Activated naive CD8-positive, alpha-beta T cell treated with anti-CD3 and anti-CD28 coated beads for 36 hours (primary cell): Measurements from ENCODE around the gene NMUR1. TPM values are rescaled to one million over a fixed set of nuclear protein-coding genes. Genes with fewer than 3 reads are reported as not detected.

Source experiments
- DNase-seq: peaks from one replicate; pipeline ENCODE4 v3.0.0; 2021
- H3K27ac Mint-ChIP-seq: one replicate; pipeline ENCODE4 v1.8.0; 2022; ENCODE audit warnings: mild to moderate bottlenecking, moderate library complexity, mixed read lengths
- H3K27me3 Mint-ChIP-seq: one replicate; pipeline ENCODE4 v1.8.0; 2022; ENCODE audit warnings: mild to moderate bottlenecking, mixed read lengths
- H3K36me3 Mint-ChIP-seq: one replicate; pipeline ENCODE4 v1.8.0; 2021; ENCODE audit warnings: mild to moderate bottlenecking, mixed read lengths
- H3K4me1 Mint-ChIP-seq: one replicate; pipeline ENCODE4 v1.8.0; 2021; ENCODE audit warnings: mixed read lengths
- H3K4me3 Mint-ChIP-seq: one replicate; pipeline ENCODE4 v1.8.0; 2022; ENCODE audit warnings: mild to moderate bottlenecking, moderate library complexity, mixed read lengths
- H3K9me3 Mint-ChIP-seq: one replicate; pipeline ENCODE4 v1.8.0; 2022; ENCODE audit warnings: mixed read lengths
- total RNA-seq, 2 experiments: library from RNA; stranded (reverse); gene quantifications; one replicate each; pipeline ENCODE4 v1.2.3, GENCODE V29; 2021

NMUR1 gene
- total RNA-seq, 2 experiments from 2014 or later, result not detected

DNA sequence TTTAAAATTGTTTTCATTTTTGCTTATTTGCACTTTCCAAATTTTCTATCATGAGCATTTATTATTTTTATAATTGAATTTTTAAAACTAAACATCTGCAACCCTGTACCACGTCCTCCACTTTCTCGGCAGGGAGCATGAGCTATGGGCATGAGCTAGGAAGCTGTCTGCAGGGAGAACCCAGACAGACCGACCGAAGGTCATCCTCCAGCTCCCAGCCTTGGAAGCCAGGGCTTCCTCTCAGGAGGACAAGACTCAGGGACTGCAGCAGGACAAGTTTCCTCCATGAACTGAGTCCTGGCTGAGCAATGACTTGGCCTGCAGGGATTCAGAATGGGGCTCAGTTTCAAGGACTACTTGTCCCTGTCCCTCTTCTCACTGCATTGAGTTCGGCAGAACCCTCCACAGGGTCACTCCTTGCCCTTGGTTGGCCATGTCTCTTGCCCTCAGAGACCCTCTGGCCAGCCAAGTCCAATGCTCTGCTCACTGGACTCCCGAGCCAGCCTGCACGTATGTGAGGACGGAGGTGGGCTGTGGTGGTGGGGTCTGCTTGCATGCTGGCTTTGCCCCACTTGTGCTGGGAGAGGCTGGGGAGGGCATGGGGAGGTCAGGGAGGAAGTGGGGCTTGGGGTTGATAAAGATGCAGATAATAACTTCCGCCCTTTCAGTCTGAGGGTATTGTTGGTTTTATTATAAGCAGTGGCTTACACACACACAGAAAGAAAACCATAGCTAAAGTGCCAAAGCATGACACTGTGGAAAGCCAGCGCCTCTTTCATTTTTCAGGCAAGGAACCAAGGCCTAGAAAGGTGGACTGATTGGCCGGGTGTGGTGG lies 6.6 kb downstream of the NMUR1 start:
- no peak for DNase-seq
- Mint-ChIP-seq H3K27me3 (peaks cover 1% of the 10 kb centered on the region), H3K9me3 (peaks cover 3% of the 10 kb centered on the region), H3K4me1 (peaks cover 19% of the 10 kb centered on the region), H3K27ac (no peak overlapping the region), H3K4me3 (no peak overlapping the region), H3K36me3 (peaks cover 2% of the 10 kb centered on the region)

DNA sequence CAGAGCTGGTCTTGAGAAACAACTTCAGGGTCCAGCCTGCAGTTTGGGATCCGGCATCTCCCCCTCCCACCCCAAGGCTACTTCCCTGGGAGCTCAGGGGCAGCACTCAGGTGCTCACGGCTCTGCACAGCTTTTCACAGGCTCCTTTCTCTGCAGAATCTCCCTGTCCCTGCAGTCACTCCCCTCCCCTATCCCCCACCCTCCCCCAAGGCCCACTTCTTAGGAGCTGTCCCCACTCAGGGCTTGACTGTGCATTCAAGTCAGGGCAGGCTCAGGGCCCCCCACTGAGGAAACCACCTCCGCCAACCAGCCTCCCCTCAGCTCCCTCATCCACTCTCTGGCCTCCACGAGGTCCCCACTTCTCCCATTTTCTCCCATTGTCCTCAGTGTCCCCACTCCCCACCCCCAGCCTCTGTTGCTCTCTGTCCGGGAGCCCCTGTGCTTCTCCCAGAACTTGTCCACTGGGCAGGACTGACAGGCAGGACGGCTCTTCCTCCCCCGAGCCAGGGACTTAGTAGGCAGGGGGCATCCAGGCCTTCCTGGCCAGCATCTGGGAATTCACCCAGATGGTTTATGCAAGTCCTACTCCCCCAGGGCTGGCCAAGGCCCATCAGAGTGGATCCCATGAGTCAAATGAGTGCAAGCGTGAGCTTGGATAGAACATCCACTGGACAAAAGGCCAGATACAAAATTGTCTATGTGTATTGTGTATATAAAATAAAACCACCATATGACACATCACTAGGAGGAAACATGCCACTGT lies 7.6 kb downstream of the NMUR1 start:
- no peak overlapping the region for H3K4me3 Mint-ChIP-seq
- no peak overlapping the region for H3K27ac Mint-ChIP-seq
- no peak for DNase-seq
- H3K9me3 Mint-ChIP-seq, result peaks cover 3% of the 10 kb centered on the region
- peaks cover 2% of the 10 kb centered on the region for H3K36me3 Mint-ChIP-seq
- H3K27me3 Mint-ChIP-seq, result no peaks in the 10 kb centered on the region
- H3K4me1 Mint-ChIP-seq, result peaks cover 19% of the 10 kb centered on the region

DNA sequence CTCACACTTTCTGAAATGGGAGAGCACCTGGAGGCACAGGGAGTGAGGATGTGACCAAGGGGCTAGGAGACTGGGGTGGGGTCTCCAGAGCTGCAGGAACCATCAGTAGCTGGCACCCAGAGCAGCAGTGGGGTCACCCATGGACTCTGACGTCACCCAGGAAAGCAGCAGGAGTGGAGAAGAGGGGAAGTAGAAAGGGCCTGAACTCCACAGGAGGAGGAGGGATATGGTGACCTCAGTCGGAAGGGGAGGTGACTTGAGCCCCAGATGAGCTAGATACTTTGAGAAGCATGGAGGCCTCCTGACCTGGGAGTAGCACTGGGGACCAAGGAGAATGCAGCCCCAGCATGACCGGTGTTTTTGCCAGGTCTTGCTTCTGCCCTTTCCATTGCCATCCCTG lies 8.8 kb downstream of the NMUR1 start:
- peaks cover 3% of the 10 kb centered on the region for H3K9me3 Mint-ChIP-seq
- H3K4me3 Mint-ChIP-seq, result no peak overlapping the region
- H3K27me3 Mint-ChIP-seq, result no peaks in the 10 kb centered on the region
- H3K4me1 Mint-ChIP-seq, result peaks cover 19% of the 10 kb centered on the region
- no peak overlapping the region for H3K27ac Mint-ChIP-seq
- H3K36me3 Mint-ChIP-seq, result peaks cover 2% of the 10 kb centered on the region
- DNase-seq, result no peak

DNA sequence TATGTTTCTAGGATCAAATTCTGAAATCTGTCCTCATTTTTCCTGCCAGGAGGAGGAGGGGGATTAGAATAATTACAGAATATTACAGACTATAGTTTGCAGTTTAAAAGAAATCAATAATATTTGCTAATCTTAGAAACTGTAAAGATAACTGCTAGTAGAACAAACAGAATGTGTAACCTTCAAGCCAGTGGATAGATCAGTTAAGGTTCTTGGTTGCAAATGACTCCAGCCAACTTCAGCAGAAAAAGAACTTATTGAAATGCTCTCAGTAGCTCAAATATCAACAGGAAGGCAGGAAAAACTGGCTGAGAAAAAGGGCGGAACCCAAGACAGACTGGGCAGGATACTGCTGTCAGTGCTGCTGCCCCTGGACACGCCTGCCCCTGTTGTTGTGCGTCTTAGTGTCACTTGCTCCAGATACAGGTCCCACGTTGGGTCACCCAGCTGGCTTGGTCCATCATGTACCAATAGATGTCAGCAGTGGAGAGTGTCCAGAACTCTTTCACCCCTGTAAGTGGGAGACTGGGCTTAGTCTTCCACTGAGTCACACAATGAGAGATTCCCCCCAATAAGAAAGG lies 10.2 kb downstream of the NMUR1 start:
- Mint-ChIP-seq H3K27ac (no peak overlapping the region), H3K9me3 (peaks cover 3% of the 10 kb centered on the region), H3K4me3 (no peak overlapping the region), H3K4me1 (peaks cover 15% of the 10 kb centered on the region), H3K36me3 (peaks cover 2% of the 10 kb centered on the region), H3K27me3 (no peaks in the 10 kb centered on the region)
- DNase-seq, result no peak

DNA sequence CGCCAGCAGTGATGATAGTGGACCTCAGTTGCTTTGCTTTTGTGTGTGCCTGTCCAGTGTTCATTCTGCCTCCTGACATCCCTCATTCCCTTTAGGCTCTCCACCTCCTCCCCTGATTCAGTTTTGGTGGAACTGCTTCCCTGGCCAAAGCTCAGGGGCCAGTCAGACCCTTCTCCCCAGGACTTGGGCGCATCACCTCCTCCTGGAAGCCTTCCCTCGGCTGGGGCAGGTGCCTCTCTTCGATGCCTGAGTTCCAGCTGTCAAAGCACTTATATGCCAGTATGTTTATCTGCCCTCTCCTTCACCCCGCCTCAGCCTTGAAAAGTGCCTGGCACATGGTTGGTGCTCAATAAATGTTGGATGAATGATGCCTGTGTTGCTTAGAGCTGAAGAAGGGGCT lies 11.5 kb downstream of the NMUR1 start:
- no peak overlapping the region for H3K4me3 Mint-ChIP-seq

DNA sequence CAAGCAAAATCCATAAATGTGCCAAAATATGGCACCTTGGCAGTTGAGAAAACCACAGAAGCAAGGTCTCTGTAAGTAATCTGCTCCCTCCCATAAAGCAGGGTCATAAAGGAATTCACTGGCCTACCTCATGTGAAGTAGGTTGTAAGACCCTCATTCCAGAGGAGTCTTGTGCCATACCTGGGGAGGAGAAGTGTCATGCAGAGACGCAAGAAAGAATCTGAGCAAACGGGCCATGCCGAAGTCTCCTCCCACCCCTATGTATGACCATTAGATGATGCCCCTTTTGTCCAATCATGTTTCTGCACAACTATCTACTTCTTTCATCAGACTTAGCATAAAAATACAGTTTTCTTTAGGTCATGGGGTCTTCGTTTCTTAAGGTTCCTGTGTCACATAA lies 14.6 kb downstream of the NMUR1 start:
- Mint-ChIP-seq H3K4me3 (peak overlapping the region; percentile 29), H3K27me3 (no peaks in the 10 kb centered on the region), H3K36me3 (peaks cover 6% of the 10 kb centered on the region), H3K9me3 (no peaks in the 10 kb centered on the region), H3K4me1 (peaks cover 14% of the 10 kb centered on the region), H3K27ac (no peak overlapping the region)
- DNase-seq, result no peak

More for the DNA sequence above, 11.5 kb downstream of the NMUR1 start:
- no peaks in the 10 kb centered on the region for H3K9me3 Mint-ChIP-seq
- no peak for DNase-seq
- H3K36me3 Mint-ChIP-seq, result peaks cover 2% of the 10 kb centered on the region
- no peak overlapping the region for H3K27ac Mint-ChIP-seq
- H3K27me3 Mint-ChIP-seq, result no peaks in the 10 kb centered on the region
- H3K4me1 Mint-ChIP-seq, result peaks cover 14% of the 10 kb centered on the region

DNA sequence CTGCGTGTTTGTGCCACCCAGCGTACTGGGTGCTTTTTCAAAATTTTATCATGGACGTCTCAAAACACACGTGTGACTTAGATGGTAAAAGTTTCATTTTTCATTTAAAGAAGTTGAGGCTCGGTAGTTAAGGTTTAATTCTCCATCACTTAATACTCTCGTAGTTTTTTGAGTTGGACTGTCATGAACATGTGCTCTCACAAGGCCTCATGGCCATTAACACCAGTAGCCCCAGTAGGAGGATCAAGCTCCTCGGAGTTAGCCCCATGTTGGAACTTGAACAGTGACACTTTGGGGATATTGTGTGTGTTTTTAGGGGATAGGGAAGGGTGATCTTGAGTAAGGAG lies 15.3 kb downstream of the NMUR1 start:
- peak overlapping the region; percentile 90 for H3K4me3 Mint-ChIP-seq
- peak overlapping the region; percentile 96 for H3K27ac Mint-ChIP-seq
- no peak for DNase-seq
- H3K9me3 Mint-ChIP-seq, result no peaks in the 10 kb centered on the region
- H3K4me1 Mint-ChIP-seq, result peaks cover 14% of the 10 kb centered on the region
- H3K36me3 Mint-ChIP-seq, result peaks cover 7% of the 10 kb centered on the region
- no peaks in the 10 kb centered on the region for H3K27me3 Mint-ChIP-seq

DNA sequence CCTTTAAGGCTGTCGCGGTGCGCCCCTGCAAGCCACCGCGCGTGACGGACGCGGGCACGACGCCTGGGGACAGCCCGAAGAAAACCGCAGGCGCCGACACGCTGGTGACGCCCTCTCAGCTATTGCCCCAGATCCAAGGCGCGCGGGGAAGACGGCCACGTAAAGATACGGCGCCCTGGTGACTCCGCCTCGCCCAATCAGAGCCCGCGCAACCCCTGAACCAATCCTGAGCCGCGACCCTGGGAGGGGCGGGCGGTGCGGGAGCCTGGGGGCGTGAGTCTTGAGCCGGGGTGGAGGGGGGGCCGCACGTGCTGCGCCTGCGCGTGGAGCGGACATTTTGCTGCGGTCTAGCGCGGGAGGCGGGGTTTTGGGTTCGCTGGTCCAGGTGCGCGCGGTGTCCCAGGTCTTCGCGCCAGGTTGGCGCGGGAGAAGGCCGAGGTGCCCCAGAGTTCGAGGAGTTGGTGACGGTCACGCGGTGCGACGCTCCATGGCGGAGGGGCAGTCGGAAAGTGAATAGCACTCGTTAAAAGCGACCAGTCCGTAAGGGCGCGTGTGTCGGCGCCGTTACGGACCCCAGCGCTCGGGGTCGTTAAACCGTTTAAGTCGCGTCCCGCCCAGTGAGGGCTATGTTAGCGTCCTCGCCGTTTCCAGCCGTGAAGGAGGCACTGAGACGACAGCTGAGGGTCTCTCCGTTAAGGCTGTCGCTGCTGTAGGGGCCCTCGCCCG lies 15.9 kb downstream of the NMUR1 start:
- no peaks in the 10 kb centered on the region for H3K27me3 Mint-ChIP-seq
- peaks cover 7% of the 10 kb centered on the region for H3K36me3 Mint-ChIP-seq
- DNase-seq, result peak; percentile 99
- peak overlapping the region; percentile 96 for H3K27ac Mint-ChIP-seq
- peaks cover 14% of the 10 kb centered on the region for H3K4me1 Mint-ChIP-seq
- H3K4me3 Mint-ChIP-seq, result peak overlapping the region; percentile 90
- no peaks in the 10 kb centered on the region for H3K9me3 Mint-ChIP-seq

DNA sequence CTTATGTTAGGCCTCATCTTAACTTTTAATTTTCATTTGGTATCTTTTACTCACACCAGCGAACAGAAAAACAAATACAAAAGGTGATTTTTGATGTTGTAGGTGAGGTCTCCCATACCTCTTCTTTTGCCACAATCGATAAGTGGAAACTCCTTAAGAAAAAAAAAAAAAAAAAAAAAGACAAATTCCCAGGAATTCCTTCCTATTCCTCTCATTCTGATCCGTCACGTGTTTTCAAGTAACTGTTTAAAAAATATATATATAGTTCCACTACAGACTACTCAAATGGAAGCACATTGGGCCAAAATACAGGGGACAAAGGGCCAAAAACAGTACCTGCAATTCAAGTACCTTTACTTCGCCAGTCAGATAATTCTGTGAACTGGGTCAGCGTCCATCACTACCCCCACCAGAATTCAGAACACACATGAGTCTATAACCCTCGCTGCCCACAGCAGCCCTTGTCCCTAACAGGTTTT lies 16.5 kb downstream of the NMUR1 start:
- Mint-ChIP-seq H3K36me3 (peaks cover 7% of the 10 kb centered on the region), H3K27ac (peak overlapping the region; percentile 96), H3K9me3 (no peaks in the 10 kb centered on the region), H3K27me3 (no peaks in the 10 kb centered on the region), H3K4me1 (peaks cover 14% of the 10 kb centered on the region), H3K4me3 (peak overlapping the region; percentile 90)
- DNase-seq, result no peak

DNA sequence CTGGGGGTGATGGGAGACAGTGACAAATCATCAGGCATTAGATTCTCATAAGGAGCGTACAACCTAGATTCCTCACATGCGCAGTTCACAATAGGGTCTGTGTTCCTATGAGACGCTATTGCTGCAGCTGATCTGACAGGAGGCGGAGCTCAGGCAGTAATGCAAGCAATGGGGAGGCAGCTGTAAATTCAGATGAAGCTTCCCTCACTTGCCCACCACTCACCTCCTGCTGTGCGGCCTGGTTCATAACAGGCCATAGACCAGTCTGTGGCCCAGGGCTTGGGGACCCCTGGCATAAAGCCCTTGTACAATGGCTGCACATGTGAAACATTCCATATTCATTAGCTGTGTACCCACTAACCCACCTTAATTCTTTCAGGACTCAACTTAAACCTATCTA lies 18.0 kb downstream of the NMUR1 start:
- DNase-seq, result no peak
- Mint-ChIP-seq H3K27me3 (no peaks in the 10 kb centered on the region), H3K4me3 (peak overlapping the region; percentile 43), H3K9me3 (no peaks in the 10 kb centered on the region), H3K36me3 (peaks cover 11% of the 10 kb centered on the region), H3K27ac (no peak overlapping the region), H3K4me1 (peaks cover 14% of the 10 kb centered on the region)

DNA sequence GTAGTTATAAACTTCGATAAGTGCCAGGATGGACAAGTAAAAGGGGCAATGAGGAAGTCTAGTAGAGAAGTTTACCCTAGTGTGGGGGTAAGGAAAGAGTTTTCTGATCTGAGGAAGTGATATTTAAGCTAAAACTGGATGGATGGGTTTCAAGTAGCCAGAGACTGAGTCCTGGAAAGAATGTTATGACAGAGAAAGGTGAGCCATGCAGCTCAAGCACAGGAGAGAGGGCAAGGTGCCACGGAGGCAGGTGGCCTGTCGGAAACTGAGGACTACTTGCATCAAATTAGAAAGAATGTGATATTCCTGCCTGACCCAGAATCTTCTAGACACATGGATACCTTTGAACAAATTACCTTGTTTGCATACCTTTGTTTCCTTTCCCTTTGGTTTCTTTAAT lies 26.5 kb downstream of the NMUR1 start:
- Mint-ChIP-seq H3K27me3 (no peaks in the 10 kb centered on the region), H3K4me3 (no peak overlapping the region), H3K36me3 (peaks cover 19% of the 10 kb centered on the region), H3K27ac (no peak overlapping the region), H3K4me1 (no peaks in the 10 kb centered on the region), H3K9me3 (no peaks in the 10 kb centered on the region)
- no peak for DNase-seq

DNA sequence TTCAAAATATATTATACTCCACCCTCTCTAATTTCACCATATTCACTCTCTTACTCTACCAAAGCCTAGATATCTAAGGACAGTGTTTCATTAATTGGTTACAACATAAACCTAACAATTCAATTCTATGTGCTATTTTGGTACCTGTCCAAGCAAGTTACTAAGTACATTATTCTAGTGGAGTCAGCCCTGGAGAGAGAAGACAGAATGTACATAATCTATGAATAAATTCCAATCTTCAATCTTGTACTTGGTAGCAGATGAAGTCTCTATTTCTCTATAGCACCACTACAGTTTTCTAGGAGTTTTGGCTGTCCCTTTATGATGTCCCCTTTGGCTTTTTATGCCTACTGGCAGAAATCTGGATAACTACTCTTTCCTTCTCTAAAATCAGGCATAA lies 27.6 kb downstream of the NMUR1 start:
- Mint-ChIP-seq H3K9me3 (no peaks in the 10 kb centered on the region), H3K27me3 (no peaks in the 10 kb centered on the region), H3K4me3 (no peak overlapping the region), H3K36me3 (peaks cover 17% of the 10 kb centered on the region), H3K4me1 (no peaks in the 10 kb centered on the region), H3K27ac (no peak overlapping the region)
- no peak for DNase-seq

DNA sequence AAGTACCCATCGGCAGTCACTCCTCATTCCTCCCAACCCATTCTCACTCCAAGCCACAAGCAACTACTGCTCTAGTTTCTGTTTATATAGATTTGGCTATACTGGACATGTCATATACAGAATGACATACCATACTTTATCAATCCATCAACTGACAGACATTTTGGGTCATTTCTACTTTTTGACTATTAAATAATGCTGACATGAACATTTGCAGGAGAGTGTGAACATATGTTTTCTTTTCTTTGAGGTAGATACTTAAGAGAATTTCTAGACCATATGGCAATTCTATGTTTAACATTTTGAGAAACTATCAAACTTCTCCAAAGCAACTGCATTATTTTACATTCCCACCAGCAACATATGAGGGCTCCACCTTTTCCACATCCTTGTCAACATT lies 32.6 kb downstream of the NMUR1 start:
- Mint-ChIP-seq H3K9me3 (no peaks in the 10 kb centered on the region), H3K4me3 (no peak overlapping the region), H3K27ac (no peak overlapping the region), H3K4me1 (no peaks in the 10 kb centered on the region), H3K36me3 (peaks cover 4% of the 10 kb centered on the region), H3K27me3 (no peaks in the 10 kb centered on the region)
- no peak for DNase-seq

DNA sequence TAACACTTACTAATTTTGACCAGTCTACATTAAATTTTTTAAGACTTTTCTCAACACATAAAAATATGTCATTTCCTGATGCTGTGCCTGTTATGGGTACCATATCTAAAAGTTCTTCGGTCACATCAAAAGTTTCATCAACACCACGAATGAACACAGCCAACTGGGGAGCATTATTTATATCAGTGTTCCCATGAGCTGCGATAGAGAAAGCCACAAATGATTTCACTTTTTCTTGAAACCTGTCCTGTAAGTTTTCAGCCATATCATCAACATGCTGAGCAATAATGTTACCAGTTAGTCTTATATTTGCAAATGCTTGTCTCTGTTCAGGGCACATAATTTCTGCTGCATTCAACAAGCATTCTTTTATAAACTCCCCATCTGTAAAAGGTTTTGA lies 35.6 kb downstream of the NMUR1 start:
- Mint-ChIP-seq H3K27ac (no peak overlapping the region), H3K9me3 (no peaks in the 10 kb centered on the region), H3K4me1 (no peaks in the 10 kb centered on the region), H3K4me3 (no peak overlapping the region), H3K36me3 (no peaks in the 10 kb centered on the region), H3K27me3 (no peaks in the 10 kb centered on the region)
- no peak for DNase-seq

DNA sequence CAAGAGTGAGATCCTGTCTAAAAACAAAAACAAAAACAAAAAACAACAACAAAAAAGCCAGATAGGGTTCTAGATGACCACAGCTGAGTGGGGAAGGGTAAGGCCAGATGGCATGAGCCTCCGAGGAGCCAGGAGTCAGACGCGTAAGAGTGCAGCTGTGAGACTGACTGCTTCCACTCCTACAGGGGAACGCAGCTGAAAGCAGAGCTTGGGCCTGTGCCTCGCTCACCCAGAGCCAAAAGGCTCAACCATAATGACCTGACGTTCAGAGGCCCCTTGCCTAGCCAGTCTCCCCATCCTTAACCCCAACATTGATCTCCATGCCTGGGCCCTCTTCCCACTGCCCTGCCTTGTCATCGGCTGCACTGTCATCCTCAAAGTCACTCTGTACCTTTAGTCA lies 39.4 kb downstream of the NMUR1 start:
- DNase-seq, result no peak
- Mint-ChIP-seq H3K36me3 (no peaks in the 10 kb centered on the region), H3K9me3 (no peaks in the 10 kb centered on the region), H3K27ac (no peak overlapping the region), H3K4me1 (no peaks in the 10 kb centered on the region), H3K27me3 (no peaks in the 10 kb centered on the region), H3K4me3 (no peak overlapping the region)
